H1 (cell line): ENCODE measurements around the gene GAS6. TPM values are rescaled to one million over a fixed set of nuclear protein-coding genes. Genes with fewer than 3 reads are reported as not detected.

Experiments used
- BACH1 ChIP-seq: IDR thresholded peaks from 2 replicates; pipeline ENCODE4 v1.6.1; 2012; ENCODE audit warnings: low read length, improper control_type of control experiment
- CHD7 ChIP-seq: fragments of 300-600 bp; sonication (generic); IDR thresholded peaks from 2 replicates; pipeline ENCODE4 v1.7.1; 2012; ENCODE audit warnings: low read length, moderate library complexity, mild to moderate bottlenecking, inconsistent platforms; ENCODE audit not compliant: insufficient replicate concordance
- CTBP2 ChIP-seq: IDR thresholded peaks from 2 replicates; pipeline ENCODE4 v1.7.0; 2011; ENCODE audit warnings: borderline replicate concordance, mild to moderate bottlenecking, moderate library complexity, mixed read lengths, low read length; ENCODE audit not compliant: insufficient read depth, insufficient read length
- EZH2 ChIP-seq: fragments of 200-600 bp; sonication (generic); IDR thresholded peaks from 2 replicates; pipeline ENCODE4 v1.7.1; 2012; ENCODE audit warnings: low read depth, mild to moderate bottlenecking, moderate library complexity, low read length, inconsistent platforms; ENCODE audit not compliant: severe bottlenecking
- RFX5 ChIP-seq: IDR thresholded peaks from 2 replicates; pipeline ENCODE4 v1.6.1; 2011; ENCODE audit warnings: low read depth, low read length, improper control_type of control experiment, borderline replicate concordance
- SP2 ChIP-seq: IDR thresholded peaks from 2 replicates; pipeline ENCODE4 v1.6.1; 2012; ENCODE audit warnings: mild to moderate bottlenecking, low read length, inconsistent platforms
- TAF1 ChIP-seq: IDR thresholded peaks from 2 replicates; pipeline ENCODE4 v1.6.1; 2011; ENCODE audit warnings: mild to moderate bottlenecking, low read depth, low read length
- polyA plus RNA-seq, 7 experiments: library from polyadenylated mRNA; depleted of rRNA in 3 of 7; stranded (reverse) in 5 of 7; unstranded in 2 of 7; fragments of >200 nt in 5 of 7; fragments of 200-250 nt in 2 of 7; gene quantifications; 1 replicate in 5 of 7; 2 replicates in 1 of 7; 4 replicates in 1 of 7; pipeline versions ENCODE4 v1.2.1 to v1.2.3, GENCODE V29; 2011 to 2013; ENCODE audit warnings: missing spikeins in 2 of 7, mixed read lengths in 2 of 7
- total RNA-seq: library from RNA; stranded (reverse); fragmentation: NEBNext Ultra II Directional; extraction: Animal tissue kit (Norgen Biotek cat#: 25700); gene quantifications from 2 replicates; pipeline ENCODE4 v1.2.1, GENCODE V29; 2021

Gene GAS6
- total and polyA plus RNA-seq, 2 of the 8 experiments (the other 6 are each of a cell fraction or from before 2014, with no cell fraction given), result 18.6 to 31.0 TPM

- TF ChIP-seq CHD7 (no peak), BACH1 (no peak), RFX5 (no peak), EZH2 (no peak), CTBP2 (no peak), TAF1 (no peak), SP2 (no peak)
Observed at GRCh38 chr13:113881614-113882266, 17.9 kb upstream of the GAS6 start (continued).
